NCI-H1694 (cell line): ENCODE results near the gene ASXL3.
A peak's percentile ranks its signal among the peaks of the same experiment; 100 is the strongest.

Source experiments
- DNase-seq: peaks from one replicate; lab custom pipeline; 2025; lab: John Stamatoyannopoulos, UW

The ASXL3 gene

DNA sequence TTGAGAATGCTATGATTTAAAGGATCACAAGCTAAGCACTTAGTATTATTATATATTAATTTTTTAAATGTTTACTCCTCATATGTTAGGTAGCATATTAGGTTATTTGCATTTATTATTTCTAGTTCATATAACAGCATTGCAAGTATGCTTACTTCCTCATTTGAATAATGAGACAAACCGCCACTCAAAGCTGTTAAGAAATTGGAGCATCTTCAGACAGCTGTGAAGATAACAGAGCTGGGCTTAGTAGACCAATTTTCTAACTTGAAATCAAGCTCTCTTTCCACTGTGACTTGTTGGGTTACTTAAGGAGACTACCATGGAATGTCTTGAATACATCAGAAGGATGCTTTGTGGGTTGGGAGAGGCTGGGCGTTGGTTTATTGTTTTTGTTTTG lies 139.3 kb downstream of the ASXL3 start:
- no peak for DNase-seq

DNA sequence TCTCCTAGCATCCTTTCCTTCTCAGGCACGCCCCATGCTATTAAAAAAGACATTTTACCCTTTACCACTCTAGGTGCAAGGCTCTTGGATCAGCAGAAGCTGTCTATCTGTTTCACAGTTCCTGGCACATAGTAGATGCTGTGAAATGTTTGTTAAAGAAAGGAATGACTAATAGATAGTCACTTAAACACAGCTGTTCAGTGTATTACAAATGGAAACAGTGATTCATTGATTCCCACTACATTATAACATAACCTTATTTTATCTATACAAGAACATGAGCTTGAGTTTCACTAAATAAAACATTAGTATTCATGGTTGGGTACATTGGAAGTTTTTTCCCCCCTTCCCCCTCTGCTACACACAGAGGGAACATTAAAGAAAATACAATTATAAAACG lies 142.1 kb downstream of the ASXL3 start:
- DNase-seq = no peak

DNA sequence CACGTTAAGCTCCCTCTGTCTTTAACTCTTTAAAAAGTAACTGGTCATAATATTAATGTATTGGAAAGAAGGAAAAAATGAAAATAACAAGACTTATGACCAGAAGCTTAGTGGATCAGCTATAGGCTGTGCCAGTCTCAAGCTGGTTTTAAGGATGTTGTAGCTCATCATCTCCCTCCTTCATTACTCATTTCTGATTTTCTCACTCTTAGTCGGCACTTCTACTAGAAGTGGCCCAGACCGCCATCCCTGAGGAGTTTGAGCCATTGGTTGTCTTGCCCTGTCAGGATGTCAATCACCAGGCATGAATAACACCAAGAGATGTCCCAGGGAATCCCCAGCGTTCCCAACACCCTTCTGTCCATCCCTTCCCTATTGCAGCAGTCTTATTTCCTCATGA lies 151.5 kb downstream of the ASXL3 start:
- DNase-seq = no peak

DNA sequence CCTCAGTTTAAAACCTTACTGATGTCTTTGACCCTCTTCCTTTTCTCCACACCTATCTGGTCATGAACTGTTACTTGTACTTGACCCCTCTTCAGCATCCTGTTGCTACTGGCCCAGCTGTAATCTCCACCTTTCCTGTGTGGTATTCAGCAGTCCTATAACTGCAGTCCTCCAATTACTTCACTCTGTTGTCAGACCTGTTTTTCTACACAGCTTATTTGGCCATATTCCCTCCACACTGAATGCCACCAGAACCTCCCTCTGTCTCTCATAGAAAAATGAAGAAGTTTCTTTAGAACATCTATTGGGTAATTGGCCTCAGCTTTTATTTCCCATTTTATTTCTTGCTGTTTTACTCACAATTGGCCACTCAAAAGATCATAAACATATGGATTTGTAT lies 155.4 kb downstream of the ASXL3 start:
- no peak for DNase-seq

DNA sequence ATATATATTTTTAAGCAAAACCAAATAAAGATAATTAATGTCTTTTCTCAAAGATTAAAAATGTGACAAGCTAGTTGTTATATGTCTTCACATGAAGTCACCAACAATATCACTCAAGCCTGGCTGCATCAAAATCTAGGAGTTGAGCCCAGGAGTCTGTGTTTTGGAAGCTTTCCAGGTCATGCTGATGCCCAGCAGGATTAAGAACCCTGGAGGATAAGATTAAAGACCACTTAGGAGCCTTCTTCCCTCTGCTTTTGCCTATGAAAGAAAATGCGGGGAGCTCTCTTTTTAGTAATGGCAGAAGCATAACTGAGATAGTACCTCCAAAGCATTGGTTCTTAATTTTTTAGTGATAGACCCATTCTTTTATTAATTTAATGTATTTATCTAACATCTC lies 157.4 kb downstream of the ASXL3 start:
- no peak for DNase-seq

DNA sequence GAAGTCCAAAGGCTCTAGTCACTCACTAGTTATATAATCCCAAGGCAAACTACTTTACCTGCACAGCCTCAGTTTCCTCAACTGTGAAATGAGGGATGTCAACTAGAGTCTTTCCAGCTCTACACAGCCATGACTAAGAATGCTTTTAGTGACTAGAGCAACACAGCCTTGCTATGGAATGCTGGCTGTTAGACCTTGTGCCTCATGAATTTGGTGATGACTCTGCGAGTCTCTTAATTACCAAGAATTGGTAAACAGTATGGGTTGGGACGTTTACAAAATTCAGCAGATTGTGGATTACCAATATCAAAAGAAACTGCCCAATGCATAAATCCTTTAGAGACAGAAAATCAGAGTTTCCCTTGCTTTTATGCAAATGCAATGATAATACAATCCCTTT lies 163.7 kb downstream of the ASXL3 start:
- DNase-seq = no peak

DNA sequence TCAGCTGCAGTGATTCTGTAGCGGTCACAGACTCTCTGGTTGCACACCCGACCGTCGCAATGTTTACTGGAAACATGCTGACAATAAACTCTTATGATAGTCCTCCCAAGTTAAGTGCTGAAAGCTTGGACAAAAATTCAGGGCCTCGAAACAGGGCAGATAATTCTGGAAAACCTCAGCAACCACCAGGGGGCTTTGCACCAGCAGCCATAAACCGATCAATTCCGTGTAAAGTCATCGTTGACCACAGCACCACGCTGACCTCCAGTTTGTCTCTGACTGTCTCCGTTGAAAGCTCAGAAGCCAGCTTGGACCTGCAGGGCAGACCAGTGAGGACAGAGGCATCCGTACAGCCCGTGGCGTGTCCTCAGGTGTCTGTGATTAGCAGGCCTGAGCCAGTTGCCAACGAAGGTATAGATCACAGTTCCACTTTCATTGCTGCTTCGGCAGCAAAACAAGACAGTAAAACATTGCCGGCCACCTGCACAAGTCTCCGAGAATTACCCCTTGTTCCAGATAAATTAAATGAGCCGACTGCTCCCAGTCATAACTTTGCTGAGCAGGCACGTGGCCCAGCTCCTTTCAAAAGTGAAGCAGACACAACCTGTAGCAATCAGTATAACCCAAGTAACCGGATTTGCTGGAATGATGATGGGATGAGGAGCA lies 166.1 kb downstream of the ASXL3 start:
- DNase-seq = no peak

DNA sequence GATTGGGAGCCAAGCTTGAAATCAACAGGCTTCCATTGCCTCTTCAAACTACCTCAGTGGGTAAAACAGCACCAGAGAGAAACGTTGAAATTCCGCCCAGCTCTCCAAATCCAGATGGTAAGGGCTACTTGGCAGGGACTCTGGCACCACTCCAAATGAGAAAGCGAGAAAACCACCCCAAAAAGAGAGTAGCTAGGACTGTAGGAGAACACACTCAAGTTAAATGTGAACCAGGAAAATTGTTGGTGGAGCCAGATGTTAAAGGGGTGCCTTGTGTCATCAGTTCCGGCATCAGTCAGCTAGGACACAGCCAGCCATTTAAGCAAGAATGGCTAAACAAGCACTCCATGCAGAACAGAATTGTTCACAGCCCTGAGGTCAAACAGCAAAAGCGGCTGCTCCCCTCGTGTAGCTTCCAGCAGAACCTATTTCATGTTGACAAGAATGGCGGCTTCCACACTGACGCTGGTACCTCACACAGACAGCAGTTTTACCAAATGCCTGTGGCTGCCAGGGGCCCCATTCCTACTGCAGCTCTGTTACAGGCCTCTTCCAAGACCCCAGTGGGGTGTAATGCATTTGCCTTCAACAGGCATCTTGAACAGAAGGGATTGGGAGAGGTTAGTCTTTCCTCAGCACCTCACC lies 167.3 kb downstream of the ASXL3 start:
- peak; percentile 39 for DNase-seq

DNA sequence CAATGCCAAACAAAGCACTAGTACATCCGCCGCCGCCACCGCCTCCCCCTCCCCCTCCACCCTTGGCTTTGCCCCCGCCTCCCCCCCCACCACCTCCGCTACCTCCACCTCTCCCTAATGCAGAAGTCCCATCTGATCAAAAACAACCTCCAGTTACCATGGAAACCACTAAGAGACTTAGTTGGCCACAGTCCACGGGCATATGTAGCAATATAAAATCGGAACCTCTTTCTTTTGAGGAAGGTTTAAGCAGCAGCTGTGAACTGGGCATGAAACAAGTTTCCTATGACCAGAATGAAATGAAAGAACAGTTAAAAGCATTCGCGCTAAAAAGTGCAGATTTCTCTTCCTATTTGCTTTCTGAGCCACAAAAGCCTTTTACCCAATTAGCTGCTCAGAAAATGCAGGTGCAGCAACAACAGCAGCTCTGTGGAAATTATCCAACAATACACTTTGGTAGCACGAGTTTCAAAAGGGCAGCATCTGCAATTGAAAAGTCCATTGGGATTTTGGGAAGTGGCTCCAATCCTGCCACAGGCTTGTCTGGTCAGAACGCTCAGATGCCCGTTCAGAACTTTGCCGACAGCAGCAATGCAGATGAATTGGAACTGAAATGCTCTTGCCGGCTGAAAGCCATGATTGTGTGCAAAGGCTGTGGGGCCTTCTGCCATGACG lies 168.0 kb downstream of the ASXL3 start:
- DNase-seq = peak; percentile 73

DNA sequence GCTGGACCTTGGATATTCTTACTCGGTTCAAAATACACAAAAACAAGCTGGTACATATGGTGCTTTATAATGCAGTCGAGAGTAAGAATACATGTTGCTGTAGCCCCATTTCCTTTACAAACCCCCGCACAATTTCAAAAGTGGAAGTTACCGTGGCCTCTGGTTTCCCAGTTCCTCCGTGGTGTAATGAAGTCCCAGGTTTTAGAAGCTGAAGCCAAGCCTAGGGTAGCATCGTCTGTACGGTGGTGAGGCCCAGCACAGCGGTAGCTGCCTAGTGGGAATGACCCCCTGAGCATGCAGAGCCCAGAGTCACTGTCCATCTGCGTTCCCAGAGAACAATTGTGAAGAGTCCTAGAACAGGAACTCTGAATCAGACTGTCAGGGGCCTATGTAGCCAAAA lies 171.8 kb downstream of the ASXL3 start:
- no peak for DNase-seq

DNA sequence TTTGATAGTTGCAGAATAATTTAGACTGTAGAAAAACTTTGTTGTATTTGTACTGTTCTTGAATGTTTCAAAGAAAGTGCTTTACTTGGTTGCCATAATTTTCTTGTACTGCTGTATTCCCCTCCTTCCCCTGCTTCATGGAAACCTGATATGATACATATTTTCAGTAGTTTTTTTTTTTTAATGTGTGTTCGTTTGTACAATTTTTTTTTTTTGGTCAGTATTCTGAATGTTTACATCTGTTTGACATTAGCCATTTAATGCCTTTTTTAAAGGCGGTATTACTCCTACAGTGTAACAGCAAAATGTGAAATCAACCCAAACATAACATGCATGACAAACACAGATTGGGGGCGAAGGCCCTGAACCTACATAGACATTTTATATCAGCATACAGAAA lies 172.3 kb downstream of the ASXL3 start:
- no peak for DNase-seq

DNA sequence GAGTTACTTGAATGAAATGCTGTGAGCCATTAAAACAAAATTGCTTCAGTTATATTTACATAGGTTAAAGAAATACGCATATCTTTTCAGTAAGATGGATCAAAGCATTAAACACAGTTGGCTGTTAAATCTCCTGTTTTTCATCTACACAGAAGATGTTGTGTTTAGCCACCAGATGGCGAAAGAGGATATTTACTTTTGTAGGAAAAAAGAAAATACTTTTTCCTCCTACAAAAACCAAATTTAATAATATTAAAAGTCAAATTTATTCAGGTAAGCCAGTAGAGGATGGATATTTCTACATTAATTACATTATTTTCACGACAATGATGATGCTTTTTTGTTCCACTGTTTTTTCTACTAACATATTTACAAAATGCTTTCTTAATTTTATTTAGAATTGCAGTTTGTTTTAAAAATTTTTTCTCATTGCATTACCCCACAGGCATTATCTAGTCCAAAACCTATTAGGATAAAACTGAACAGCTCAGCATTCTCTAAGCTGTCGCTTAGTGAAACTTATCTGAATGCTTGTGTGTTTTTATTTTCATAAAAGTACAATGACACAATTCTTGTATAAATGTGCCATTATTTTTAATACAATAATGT lies 173.7 kb downstream of the ASXL3 start:
- DNase-seq = no peak

DNA sequence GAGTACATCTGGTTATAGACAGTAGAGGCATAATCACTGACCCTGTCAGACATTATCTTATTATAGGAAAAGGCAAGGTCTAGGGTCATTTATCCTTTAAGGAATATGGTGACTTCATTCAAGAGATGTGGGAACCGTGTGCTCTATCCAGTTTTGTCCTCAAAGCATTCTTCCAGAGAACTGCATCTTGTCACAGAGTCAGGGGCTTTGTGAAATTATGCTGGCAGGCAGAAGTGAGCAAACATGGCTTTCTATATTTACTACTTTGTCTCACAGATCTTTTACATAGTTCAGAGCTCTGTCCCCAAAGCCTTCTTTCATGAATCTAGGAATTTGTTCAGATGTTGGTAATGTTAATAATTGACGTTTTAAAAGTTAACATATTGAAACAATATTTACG lies 177.4 kb downstream of the ASXL3 start:
- no peak for DNase-seq

DNA sequence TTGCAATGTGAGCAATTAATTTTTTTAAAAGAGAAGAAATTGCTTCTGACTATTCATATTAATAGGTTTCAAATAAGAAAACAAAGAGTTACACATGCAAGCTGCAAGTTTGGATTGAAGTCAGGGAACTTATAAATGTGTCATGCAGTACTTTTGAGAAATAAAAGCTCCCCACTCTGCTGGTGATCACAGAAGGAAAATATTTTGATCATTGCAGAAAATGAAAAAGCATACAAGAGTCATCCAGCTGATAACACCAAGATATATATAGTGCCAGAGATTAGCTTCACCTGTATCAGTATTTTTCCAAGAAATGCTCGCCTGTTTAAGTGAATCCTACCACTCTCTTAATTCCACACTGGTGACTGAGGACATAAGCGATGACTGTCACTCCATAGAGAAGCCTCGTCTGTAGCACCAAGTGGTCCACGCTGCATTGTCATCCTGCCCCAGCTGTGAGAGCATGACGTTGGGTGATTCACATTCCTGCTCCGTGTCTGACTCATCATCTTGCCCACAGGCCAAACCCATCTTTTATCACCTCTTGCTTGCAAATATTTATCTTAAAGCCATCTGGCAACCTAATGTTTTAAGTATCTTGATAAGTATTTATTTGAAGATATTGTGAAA lies 178.0 kb downstream of the ASXL3 start:
- peak; percentile 55 for DNase-seq

DNA sequence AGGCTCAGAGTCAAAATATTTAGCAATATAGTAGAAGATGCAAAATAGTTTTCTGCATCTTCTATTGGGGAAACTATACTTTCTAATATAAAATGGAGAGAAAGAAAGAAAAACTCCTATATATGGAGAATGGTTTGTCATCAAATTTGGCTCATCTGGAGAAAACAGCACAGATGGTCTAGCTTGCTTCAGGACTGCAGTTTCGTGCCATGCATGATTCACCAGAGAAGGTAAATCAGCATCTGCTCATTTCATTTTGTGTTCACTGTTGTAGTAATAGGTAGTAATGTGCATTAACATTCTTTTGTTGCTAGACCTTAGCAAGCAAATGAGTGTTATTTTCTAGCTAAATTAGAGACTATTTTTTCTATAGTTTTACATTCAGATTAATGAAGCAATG lies 179.0 kb downstream of the ASXL3 start:
- peak; percentile 86 for DNase-seq

DNA sequence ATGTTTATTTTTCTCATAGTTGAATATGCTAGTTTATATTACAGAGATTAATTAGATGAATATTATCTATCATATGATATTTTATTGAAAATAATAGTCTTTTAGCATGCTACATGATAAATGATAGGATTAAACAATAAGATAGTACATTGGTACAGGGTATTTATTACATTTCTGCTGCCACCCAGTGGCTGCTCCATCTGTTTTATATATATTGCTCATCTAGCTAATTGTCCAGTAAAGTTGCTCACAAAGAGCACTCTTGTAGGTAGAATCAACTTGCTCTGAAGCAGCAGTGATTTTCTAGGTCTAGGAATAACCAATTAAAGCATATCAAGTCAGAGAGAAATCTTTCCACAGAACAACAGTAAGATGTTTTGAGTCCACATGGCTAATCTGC lies 183.3 kb downstream of the ASXL3 start:
- DNase-seq = peak; percentile 43

DNA sequence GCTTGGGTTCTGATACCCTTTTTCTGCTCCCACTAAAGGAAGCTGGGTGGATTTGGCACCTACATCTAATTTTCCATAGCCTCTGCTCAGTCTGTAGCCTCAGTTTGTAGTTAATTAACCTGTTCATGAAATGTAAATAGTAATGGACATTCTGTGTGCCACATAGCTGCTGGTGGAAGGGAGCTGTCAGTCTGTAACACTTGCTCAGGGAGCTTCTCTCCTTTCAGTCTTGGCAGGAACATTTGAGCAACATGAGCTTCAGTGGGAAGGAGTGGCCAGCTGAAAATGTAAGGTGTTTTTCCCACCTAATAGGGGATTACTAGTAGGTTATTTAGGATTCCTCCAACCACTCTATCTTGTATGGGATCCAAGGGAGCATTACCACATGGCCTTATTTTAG lies 203.4 kb downstream of the ASXL3 start:
- DNase-seq = no peak
